Measurements from ENCODE around the gene RAI1. TPM values are rescaled to one million over a fixed set of nuclear protein-coding genes. Genes with fewer than 3 reads are reported as not detected.

RAI1 gene
- total and polyA plus RNA-seq, 2 experiments from 2014 or later = 0.87 to 0.89 TPM

DNA sequence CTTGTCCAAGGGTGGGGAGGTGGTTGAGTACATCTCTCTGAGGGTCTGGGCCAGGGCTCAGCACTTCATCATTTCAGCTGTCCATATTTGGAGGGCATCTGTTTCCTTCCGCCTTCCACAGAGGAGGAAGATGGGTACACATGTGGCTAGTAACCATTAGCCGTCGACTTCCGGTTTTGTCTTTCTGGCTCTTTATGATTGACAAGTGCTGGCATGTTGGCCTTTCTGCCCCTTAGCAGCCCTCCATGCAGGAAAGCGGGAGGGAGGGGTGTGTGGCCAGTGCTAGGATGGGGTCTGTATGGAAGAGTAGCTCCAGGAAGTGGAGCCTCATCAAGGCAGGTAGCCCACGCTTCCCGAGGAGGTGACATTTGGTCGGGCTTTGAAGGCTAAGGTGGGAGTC, 69.6 kb downstream of the RAI1 start:
- peaks cover 19% of the 10 kb centered on the region for H3K27me3 Mint-ChIP-seq (ENCODE audit: insufficient read depth, low read depth, poor library complexity)
- TF ChIP-seq CREB1 (CRISPR knock-in tag; IDR thresholded peaks at IDR 0.05; ENCODE audit: low read depth) = no peak
- TF ChIP-seq POLR2AphosphoS5 (IDR thresholded peaks at IDR 0.05; ENCODE audit: low read depth) = no peak
- TF ChIP-seq EZH2 (IDR thresholded peaks at IDR 0.05; ENCODE audit: low read depth, unreplicated experiment) = no peak
- TF ChIP-seq JUNB (IDR thresholded peaks at IDR 0.05; ENCODE audit: unreplicated experiment) = no peak
- TF ChIP-seq EZH2phosphoT487 (IDR thresholded peaks at IDR 0.05; ENCODE audit: unreplicated experiment) = no peak
- TF ChIP-seq ETS1 (IDR thresholded peaks at IDR 0.05) = no peak
- no peak for TF ChIP-seq ZNF331 (CRISPR knock-in tag; IDR thresholded peaks at IDR 0.05; ENCODE audit: low read depth)
- no peak for TF ChIP-seq STAT1 (IDR thresholded peaks at IDR 0.05; ENCODE audit: unreplicated experiment)
- TF ChIP-seq REST (IDR thresholded peaks at IDR 0.05; ENCODE audit: unreplicated experiment) = no peak
- peaks cover 31% of the 10 kb centered on the region for H3K4me1 ChIP-seq (ENCODE audit: insufficient read depth)
- H3K4me3 ChIP-seq = no peak overlapping the region
- H3K36me3 Mint-ChIP-seq (ENCODE audit: low read depth) = no peaks in the 10 kb centered on the region; the same call in 2 of the 3 replicates
- H3K27me3 ChIP-seq (ENCODE audit: insufficient read depth) = no peaks in the 10 kb centered on the region
- H3K4me3 Mint-ChIP-seq = no peak overlapping the region
- H2AFZ ChIP-seq = peak overlapping the region; percentile 56
- ATAC-seq = no peak
- no peak for DNase-seq (ENCODE audit: low spot score)
- H4K20me1 ChIP-seq (replicated peaks; ENCODE audit: insufficient read depth) = no peaks in the 10 kb centered on the region
- no peaks in the 10 kb centered on the region for H3K36me3 ChIP-seq (ENCODE audit: insufficient read depth)
- no peaks in the 10 kb centered on the region for H3K9me2 ChIP-seq (ENCODE audit: insufficient read depth)
- H3F3A ChIP-seq (replicated peaks; ENCODE audit: low read depth) = peaks cover 11% of the 10 kb centered on the region; the same call in 1 of the 2 replicates
- H3K27ac Mint-ChIP-seq = no peak overlapping the region
- H3K9me3 Mint-ChIP-seq = no peaks in the 10 kb centered on the region
- H3K4me1 Mint-ChIP-seq = peaks cover 47% of the 10 kb centered on the region
- no peak overlapping the region for H3K4me2 ChIP-seq
- H3K27ac ChIP-seq (ENCODE audit: low read depth) = no peak overlapping the region
- H3K79me2 ChIP-seq (replicated peaks; ENCODE audit: insufficient read depth) = no peaks in the 10 kb centered on the region

DNA sequence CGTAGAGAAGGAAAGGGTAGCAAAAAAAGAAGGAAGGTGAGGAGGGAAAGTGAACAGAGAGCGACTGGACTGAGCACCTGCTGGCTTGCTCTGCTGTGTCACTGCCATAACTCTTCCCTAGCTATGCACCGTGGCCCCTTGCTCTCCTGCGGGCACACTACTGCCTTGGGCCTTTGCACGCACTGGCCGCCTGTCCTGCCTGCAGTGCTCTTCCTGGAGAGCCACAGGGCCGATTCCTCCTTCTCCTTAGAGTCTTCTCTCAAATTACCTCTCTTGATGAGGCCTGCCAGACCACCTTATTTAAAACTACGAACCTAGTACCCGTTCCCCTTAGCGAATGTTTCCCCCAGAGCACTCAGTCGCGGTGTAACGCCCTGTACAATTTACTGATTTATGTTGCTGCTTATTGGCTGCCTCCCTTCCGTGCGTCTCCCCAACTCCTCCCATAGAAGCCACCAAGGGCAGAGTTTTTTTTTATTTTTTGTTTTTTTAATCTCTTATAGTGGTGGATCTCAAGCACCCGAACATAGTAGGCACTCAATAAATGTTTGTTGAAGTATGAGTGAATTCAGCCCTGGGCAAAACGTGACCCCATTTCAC, 70.3 kb downstream of the RAI1 start:
- H3K27ac ChIP-seq (ENCODE audit: low read depth) = no peak overlapping the region
- H3K4me1 ChIP-seq (ENCODE audit: insufficient read depth) = peaks cover 31% of the 10 kb centered on the region
- DNase-seq (ENCODE audit: low spot score) (no peak), ATAC-seq (no peak)
- peak overlapping the region; percentile 5; the same call in 1 of the 2 replicates for H3K27ac Mint-ChIP-seq
- H3K4me3 Mint-ChIP-seq = peak overlapping the region; percentile 9; the same call in 1 of the 3 replicates
- H3F3A ChIP-seq (replicated peaks; ENCODE audit: low read depth) = peaks cover 11% of the 10 kb centered on the region; the same call in 1 of the 2 replicates
- no peaks in the 10 kb centered on the region for H3K27me3 ChIP-seq (ENCODE audit: insufficient read depth)
- H3K4me3 ChIP-seq = peak overlapping the region; percentile 45; the same call in 1 of the 2 replicates
- no peaks in the 10 kb centered on the region for H3K79me2 ChIP-seq (replicated peaks; ENCODE audit: insufficient read depth)
- H3K27me3 Mint-ChIP-seq (ENCODE audit: insufficient read depth, low read depth, poor library complexity) = peaks cover 19% of the 10 kb centered on the region
- no peaks in the 10 kb centered on the region; the same call in 2 of the 3 replicates for H3K36me3 Mint-ChIP-seq (ENCODE audit: low read depth)
- H3K9me2 ChIP-seq (ENCODE audit: insufficient read depth) = no peaks in the 10 kb centered on the region
- H3K9me3 Mint-ChIP-seq = no peaks in the 10 kb centered on the region
- H4K20me1 ChIP-seq (replicated peaks; ENCODE audit: insufficient read depth) = no peaks in the 10 kb centered on the region
- peak overlapping the region; percentile 63 for H3K4me2 ChIP-seq
- peaks cover 49% of the 10 kb centered on the region for H3K4me1 Mint-ChIP-seq
- no peaks in the 10 kb centered on the region for H3K36me3 ChIP-seq (ENCODE audit: insufficient read depth)
- TF ChIP-seq JUNB (IDR thresholded peaks at IDR 0.05; ENCODE audit: unreplicated experiment) (no peak), EZH2phosphoT487 (IDR thresholded peaks at IDR 0.05; ENCODE audit: unreplicated experiment) (no peak), REST (IDR thresholded peaks at IDR 0.05; ENCODE audit: unreplicated experiment) (no peak), ZNF114 (CRISPR knock-in tag; IDR thresholded peaks at IDR 0.05) (no peak), CTCF (conservative IDR thresholded peaks at IDR 0.05; ENCODE audit: low read depth in 2 of 2) (no peak), EZH2 (IDR thresholded peaks at IDR 0.05; ENCODE audit: low read depth, unreplicated experiment) (no peak), ZNF331 (CRISPR knock-in tag; IDR thresholded peaks at IDR 0.05; ENCODE audit: low read depth) (no peak), STAT1 (IDR thresholded peaks at IDR 0.05; ENCODE audit: unreplicated experiment) (no peak), ETS1 (IDR thresholded peaks at IDR 0.05) (no peak), POLR2AphosphoS5 (IDR thresholded peaks at IDR 0.05; ENCODE audit: low read depth) (no peak)
- H2AFZ ChIP-seq = peak overlapping the region; percentile 56

All from GM23338 (cell line).